D341Med (cell line): Measurements from ENCODE around the gene UBE2H.
"Not testable (repeated sequence)": the region's sequence is repeated elsewhere in the genome, so short reads cannot be mapped to it uniquely, and the experiment has no call there.

Experiments
- DNase-seq: peaks from one replicate; pipeline ENCODE4 v3.0.0; 2012; ENCODE audit warnings: low spot score

UBE2H gene

GRCh38 chr7:129821476-129821875 lies 131.3 kb downstream of the UBE2H start:
- no peak for DNase-seq

- no peak for DNase-seq
Observed at GRCh38 chr7:129816742-129817141, 136.0 kb downstream of the UBE2H start.

GRCh38 chr7:129807863-129808262 lies 144.9 kb downstream of the UBE2H start:
- DNase-seq = no peak

GRCh38 chr7:129804890-129805719 lies 147.7 kb downstream of the UBE2H start:
- no peak for DNase-seq

GRCh38 chr7:129804111-129804889 lies 148.5 kb downstream of the UBE2H start:
- no peak for DNase-seq

- DNase-seq = no peak
Observed at GRCh38 chr7:129803546-129804081, 149.1 kb downstream of the UBE2H start.

GRCh38 chr7:129801882-129802281 lies 150.9 kb downstream of the UBE2H start:
- DNase-seq = no peak

- DNase-seq = no peak
Observed at GRCh38 chr7:129800901-129801300, 151.9 kb downstream of the UBE2H start.

GRCh38 chr7:129799350-129799955 lies 153.3 kb downstream of the UBE2H start:
- no peak for DNase-seq

- no peak for DNase-seq
Observed at GRCh38 chr7:129798616-129799349, 154.0 kb downstream of the UBE2H start.

GRCh38 chr7:129797214-129797789 lies 155.5 kb downstream of the UBE2H start:
- no peak for DNase-seq

GRCh38 chr7:129796186-129796775 lies 156.5 kb downstream of the UBE2H start:
- no peak for DNase-seq

- DNase-seq = not testable (repeated sequence)
Observed at GRCh38 chr7:129794461-129794860, 158.3 kb downstream of the UBE2H start.

- DNase-seq = peak; percentile 28
Observed at GRCh38 chr7:129793506-129794310, 159.1 kb downstream of the UBE2H start.

GRCh38 chr7:129792721-129793120 lies 160.0 kb downstream of the UBE2H start:
- peak; percentile 26 for DNase-seq

GRCh38 chr7:129790136-129790535 lies 162.6 kb downstream of the UBE2H start:
- DNase-seq = no peak

- DNase-seq = no peak
Observed at GRCh38 chr7:129789652-129790051, 163.1 kb downstream of the UBE2H start.

GRCh38 chr7:129789000-129789399 lies 163.8 kb downstream of the UBE2H start:
- DNase-seq = no peak

- DNase-seq = no peak
Observed at GRCh38 chr7:129786825-129787563, 165.8 kb downstream of the UBE2H start.
